ENCODE measurements around the gene NOM1. TPM values are rescaled to one million over a fixed set of nuclear protein-coding genes. Genes with fewer than 3 reads are reported as not detected.
"Not testable (repeated sequence)": the region's sequence is repeated elsewhere in the genome, so short reads cannot be mapped to it uniquely, and the experiment has no call there.

Gene NOM1
- total RNA-seq, 1 donor from 2014 or later = 14.4 TPM

GRCh38 chr7:156940421-156941122 is 8.9 kb upstream of the NOM1 start:
- DNase-seq (ENCODE audit: low spot score) = no peak

GRCh38 chr7:156941393-156942182 is 7.9 kb upstream of the NOM1 start:
- no peak for DNase-seq (ENCODE audit: low spot score)

- DNase-seq (ENCODE audit: low spot score) = no peak
Measured at GRCh38 chr7:156942708-156943090, 6.8 kb upstream of the NOM1 start.

- DNase-seq (ENCODE audit: low spot score) = no peak
Measured at GRCh38 chr7:156943091-156944041, 6.1 kb upstream of the NOM1 start.

GRCh38 chr7:156944876-156945275 is 4.6 kb upstream of the NOM1 start:
- no peak for DNase-seq (ENCODE audit: low spot score)

GRCh38 chr7:156947120-156947843 is 2.2 kb upstream of the NOM1 start:
- no peak for DNase-seq (ENCODE audit: low spot score)

GRCh38 chr7:156948361-156948760 is 1.2 kb upstream of the NOM1 start:
- no peak for DNase-seq (ENCODE audit: low spot score)

GRCh38 chr7:156950381-156950858 is 908 bp downstream of the NOM1 start:
- DNase-seq (ENCODE audit: low spot score) = no peak

GRCh38 chr7:156953215-156953614 is 3.7 kb downstream of the NOM1 start:
- DNase-seq (ENCODE audit: low spot score) = not testable (repeated sequence)

GRCh38 chr7:156954941-156955340 is 5.4 kb downstream of the NOM1 start:
- no peak for DNase-seq (ENCODE audit: low spot score)

GRCh38 chr7:156956727-156957126 is 7.2 kb downstream of the NOM1 start:
- no peak for DNase-seq (ENCODE audit: low spot score)

- no peak for DNase-seq (ENCODE audit: low spot score)
Measured at GRCh38 chr7:156962145-156962544, 12.6 kb downstream of the NOM1 start.

GRCh38 chr7:156962897-156963296 is 13.4 kb downstream of the NOM1 start:
- DNase-seq (ENCODE audit: low spot score) = no peak

GRCh38 chr7:156963472-156963871 is 14.0 kb downstream of the NOM1 start:
- no peak for DNase-seq (ENCODE audit: low spot score)

GRCh38 chr7:156964971-156965370 is 15.5 kb downstream of the NOM1 start:
- DNase-seq (ENCODE audit: low spot score) = no peak

- no peak for DNase-seq (ENCODE audit: low spot score)
Measured at GRCh38 chr7:156966387-156966786, 16.9 kb downstream of the NOM1 start.

GRCh38 chr7:156968183-156968582 is 18.7 kb downstream of the NOM1 start:
- no peak for DNase-seq (ENCODE audit: low spot score)

- DNase-seq (ENCODE audit: low spot score) = peak; percentile 22
Measured at GRCh38 chr7:156969972-156970420, 20.5 kb downstream of the NOM1 start.

- no peak for DNase-seq (ENCODE audit: low spot score)
Measured at GRCh38 chr7:156975620-156976019, 26.1 kb downstream of the NOM1 start.

- no peak for DNase-seq (ENCODE audit: low spot score)
Measured at GRCh38 chr7:156979007-156979606, 29.6 kb downstream of the NOM1 start.

GRCh38 chr7:156979711-156980110 is 30.2 kb downstream of the NOM1 start:
- DNase-seq (ENCODE audit: low spot score) = no peak
